Anterior cingulate cortex (tissue), 58 donors: ENCODE measurements around the gene SIGLEC8.
A peak's percentile ranks its signal among the peaks of the same experiment; 100 is the strongest.
"Not testable (repeated sequence)": the region's sequence is repeated elsewhere in the genome, so short reads cannot be mapped to it uniquely, and the experiment has no call there.

ENCODE experiments used
- DNase-seq, 58 donors: peaks; one replicate each; lab custom pipeline; 2025; lab: John Stamatoyannopoulos, UW

The SIGLEC8 gene

DNA sequence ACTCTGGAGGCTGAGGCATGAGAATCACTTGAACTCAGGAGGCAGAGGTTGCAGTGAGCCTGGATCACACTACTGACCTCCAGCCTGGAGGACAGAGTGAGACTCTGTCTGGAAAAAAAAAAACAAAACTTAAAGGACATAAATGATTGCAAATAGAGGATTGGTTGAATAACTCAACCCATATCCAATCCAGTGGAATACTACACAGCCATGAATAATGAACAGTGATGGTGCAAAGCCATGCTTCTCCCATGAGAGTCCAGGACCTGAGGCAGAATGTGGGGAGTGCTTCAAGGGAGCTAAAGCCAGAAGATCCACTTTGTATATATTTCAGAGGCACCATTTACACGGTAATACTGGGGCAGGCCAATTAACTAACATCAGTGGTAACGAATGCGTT lies 17.9 kb upstream of the SIGLEC8 start:
- no peak for DNase-seq

- peak in 45 of 58 donors; percentile 2 to 81 (median 35) for DNase-seq
These were observed 14.9 kb upstream of the SIGLEC8 start for GRCh38 chr19:51473009-51473707.

DNA sequence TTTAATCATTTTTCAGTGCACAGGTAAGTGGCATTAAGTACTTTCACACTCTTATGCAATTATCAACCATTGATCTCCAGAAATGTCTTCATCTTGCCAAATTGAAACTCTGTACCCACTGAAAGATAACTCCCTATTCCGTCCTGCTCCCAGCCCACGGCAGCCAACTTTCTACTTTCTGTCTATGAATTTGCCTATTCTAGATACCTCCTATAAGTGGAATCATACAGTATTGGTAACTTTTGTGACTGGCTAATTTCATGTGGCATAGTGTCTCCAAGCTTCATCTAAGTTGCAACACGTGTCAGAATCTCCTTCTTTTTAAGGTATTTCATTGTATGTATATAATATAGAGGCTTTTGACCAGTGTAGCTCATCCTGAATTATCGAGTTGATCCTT lies 14.4 kb upstream of the SIGLEC8 start:
- no peak for DNase-seq

- DNase-seq, result no peak
These were observed 13.3 kb upstream of the SIGLEC8 start for GRCh38 chr19:51471527-51471926.

- no peak for DNase-seq
These were observed 12.7 kb upstream of the SIGLEC8 start for GRCh38 chr19:51470966-51471365.

DNA sequence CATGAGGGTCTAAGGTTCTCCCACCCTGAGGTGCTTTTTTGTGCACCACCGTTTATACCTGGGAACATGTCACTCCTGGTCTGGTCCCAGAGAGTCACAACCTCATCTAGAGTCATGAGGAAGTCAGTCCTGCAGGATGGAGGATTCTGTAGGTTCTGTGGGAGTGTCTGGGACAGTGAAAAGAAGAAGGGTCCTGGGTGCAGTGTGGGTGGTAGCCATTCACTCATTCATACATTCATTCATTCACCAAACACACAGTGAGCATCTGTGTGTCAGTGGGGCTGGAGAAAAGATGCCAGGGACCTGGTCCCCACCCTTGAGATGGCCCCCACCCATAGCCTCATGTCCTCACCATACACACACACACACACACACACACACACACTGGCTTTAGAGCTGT lies 11.4 kb upstream of the SIGLEC8 start:
- DNase-seq, result no peak

- DNase-seq, result no peak
These were observed 10.9 kb upstream of the SIGLEC8 start for GRCh38 chr19:51469162-51469561.

- DNase-seq, result no peak
These were observed 10.3 kb upstream of the SIGLEC8 start for GRCh38 chr19:51468545-51468920.

- DNase-seq, result no peak
These were observed 9.8 kb upstream of the SIGLEC8 start for GRCh38 chr19:51467864-51468544.

DNA sequence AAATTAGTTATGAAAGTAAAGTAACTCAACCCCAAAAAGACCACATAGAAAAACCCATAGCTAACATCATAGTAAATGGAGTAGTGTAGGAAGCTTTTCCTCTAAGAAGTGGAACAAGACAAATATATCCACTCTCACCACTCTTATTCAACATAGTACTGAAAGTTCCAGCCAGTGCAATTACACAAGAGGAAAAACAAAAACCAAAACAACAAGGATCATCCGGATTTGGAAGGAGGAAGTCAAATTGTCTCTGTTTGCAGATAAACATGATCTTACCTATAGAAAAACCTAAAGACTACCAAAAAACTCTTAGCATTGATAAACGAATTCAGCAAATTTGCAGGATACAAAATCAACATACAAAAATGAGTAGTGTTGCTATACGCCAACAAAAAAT lies 8.5 kb upstream of the SIGLEC8 start:
- no peak for DNase-seq

DNA sequence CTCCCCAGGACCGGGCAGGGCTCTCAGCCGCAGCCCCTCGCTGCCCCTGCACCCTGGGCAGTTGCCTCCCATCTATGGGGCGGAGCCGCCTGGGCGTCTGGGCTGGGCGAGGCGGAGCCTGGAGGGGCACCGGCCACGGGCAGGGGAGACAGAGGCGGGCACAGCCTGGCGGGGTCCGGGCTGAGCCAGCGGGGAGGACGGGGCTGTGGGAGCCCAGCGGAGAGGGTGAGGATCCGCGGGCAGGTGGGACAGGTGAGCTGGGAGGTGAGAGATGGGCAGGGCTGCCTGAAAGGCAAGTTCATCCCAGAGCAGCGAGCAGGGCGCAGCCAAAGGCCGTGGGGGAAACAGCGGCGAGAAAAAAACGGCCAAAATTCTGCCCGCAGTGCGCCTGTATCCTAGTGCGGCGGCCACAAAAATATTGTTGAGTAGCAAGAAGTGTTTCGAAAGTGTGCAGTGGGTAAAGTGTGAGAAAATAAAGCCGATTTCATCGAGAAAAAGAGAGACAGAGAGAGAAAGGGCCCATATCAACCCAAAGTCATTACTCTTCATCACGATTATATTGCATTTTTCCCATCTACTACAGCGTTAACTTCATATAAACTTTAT lies 5.8 kb upstream of the SIGLEC8 start:
- DNase-seq, result not testable (repeated sequence)

- no peak for DNase-seq
These were observed 4.4 kb upstream of the SIGLEC8 start for GRCh38 chr19:51462681-51463080.

DNA sequence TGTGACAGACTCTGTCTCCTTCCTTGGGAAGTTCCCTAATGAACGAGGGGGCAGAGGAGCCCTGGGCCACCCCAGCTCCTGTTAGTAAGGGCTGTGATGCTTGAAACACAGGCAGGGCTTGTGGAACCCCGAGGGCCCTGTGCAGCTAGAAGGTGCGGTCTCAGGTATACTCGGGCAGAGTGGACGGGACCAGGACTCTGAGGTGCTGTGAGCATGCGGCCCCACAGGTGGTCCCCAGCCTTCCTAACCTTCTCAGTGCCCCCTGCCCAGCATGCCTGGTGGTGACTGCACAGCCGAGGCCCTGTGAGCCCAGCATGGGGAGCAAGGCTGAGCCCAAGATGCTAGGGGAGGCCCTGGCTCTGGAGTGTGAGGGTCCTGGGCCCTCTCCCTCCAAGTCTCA lies 4.0 kb upstream of the SIGLEC8 start:
- no peak for DNase-seq

- peak in 14 of 58 donors; percentile 8 to 39 (median 26) for DNase-seq
These were observed 3.5 kb upstream of the SIGLEC8 start for GRCh38 chr19:51461723-51462161.

DNA sequence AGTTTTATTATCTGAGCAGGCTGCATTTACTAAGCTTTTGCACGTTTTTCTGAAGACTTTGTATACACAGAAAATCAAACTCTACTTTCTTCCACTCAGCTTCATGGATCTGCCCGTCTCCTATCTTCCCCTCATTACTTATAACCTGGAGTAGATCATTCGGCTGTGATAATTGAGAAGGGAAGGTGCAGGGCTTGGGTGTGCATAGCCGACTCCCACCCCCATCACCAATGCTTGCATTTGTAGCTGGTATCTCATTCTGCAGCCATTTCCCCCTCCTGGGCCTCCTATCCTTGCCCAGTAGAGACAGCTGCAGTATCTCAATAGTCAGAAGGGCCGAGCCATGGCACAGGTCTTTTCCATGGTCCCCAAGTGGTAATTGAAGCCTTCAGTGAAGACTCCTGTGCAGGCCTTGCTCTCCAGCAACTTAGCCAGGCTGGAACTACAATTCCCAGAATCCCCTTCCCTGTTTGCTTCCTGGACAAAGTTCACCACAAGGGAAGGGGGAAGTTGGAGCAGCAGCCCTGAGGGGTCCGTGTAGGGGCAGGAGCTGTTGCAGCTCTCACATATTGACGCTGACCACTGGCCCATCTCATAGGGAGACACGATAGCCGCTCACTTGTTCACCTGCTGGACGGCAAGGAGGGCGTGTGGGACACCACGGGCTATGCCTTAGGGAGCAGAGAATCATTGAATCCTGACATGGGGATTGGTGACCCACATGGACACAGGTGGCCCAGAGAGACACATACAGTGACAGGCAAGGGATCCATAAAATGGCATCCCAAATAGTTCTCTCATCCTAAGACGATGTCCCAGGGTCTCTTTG lies 2.1 kb upstream of the SIGLEC8 start:
- no peak for DNase-seq

DNA sequence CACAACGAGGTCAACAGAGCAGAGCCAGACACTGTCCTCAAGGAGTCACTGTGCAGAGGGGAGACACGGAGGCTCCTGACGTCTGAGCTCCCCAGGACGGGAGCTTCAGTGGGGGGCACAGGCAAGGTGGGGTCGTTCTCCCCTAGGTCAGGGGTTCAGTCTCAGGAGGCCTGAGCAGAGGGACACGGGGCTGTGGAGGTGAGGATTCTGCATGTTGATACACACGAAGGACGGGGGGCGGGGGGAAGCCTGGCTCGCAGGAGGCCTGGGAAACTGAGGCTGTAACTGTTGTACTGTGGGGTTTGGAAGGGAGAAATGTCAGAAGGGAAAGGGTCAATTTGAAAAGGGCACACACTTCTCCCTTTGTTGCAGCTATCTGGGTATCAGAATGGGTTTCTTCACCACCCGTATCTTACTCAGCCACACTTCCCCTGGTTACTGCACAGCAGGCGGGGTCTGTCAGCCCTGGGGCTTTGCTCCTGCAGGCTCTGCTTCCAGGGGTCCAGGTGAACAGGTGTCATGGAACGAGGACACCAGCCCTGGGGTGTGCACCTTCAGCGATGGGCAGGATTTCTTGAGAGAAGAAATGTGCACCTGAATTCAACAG lies 748 bp upstream of the SIGLEC8 start:
- DNase-seq, result no peak

DNA sequence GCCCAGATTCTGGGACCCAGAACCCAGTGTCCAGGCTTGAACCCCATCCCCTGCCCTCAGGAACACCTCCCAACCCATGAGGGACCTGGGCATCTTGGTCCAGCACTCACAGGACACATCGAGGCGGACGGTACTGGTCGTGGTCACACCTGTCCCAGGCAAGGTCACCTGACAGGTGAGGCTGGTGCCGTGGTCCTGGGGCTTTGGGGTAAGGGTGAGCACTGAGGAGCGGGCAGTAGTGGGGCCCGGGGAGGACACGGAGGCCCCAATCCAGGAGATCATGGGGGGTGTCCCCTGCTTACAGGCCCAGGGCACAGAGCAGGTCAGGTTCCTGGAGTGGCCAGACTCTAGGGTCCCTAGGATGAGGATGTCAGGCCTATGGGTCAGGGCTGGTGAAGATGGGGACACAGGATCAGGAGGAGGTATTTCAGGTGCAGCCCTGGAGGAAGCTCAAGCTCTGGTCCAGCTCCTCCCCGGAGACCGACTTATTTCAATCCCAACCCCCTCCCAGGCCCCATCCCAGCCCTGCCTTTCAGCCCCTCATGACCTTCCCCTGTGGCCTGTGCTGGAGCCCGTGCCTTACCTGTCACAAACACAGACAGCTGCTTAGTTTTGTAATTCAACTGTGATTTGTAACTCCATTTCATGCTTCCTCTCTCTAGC lies 772 bp downstream of the SIGLEC8 start:
- no peak for DNase-seq

- DNase-seq, result peak in 2 of 58 donors; percentile 9 to 36
These were observed 1.5 kb downstream of the SIGLEC8 start for GRCh38 chr19:51456541-51457290.

GRCh38 chr19:51450730-51451307 lies 7.4 kb downstream of the SIGLEC8 start:
- DNase-seq, result no peak
